Stimulated activated naive CD4-positive, alpha-beta T cell treated with Interleukin-2 at 50 U/mL for 16 hours (primary cell): ENCODE data around the gene TCF7L2.

ENCODE experiments used
- DNase-seq: peaks from one replicate; lab custom pipeline; 2025; lab: John Stamatoyannopoulos, UW

The TCF7L2 gene

DNA sequence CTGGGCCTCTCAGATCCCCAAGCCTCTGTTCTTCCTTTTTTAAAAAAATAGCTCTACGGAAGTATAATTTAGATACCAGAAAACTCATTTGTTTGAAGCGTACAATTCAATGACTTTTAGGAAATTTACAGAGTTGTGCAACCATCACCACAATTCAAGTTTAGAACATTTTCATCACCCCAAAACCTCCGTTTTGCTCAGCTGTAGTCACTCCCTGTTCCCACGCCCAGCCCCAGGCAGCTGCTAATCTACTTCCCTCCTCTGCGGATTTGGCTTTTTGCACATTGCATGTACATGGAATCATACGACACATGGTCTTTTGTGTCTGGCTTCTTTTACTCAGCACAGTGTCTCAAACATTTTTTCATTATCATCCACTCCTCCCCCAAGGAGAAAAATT lies 229.2 kb downstream of the TCF7L2 start:
- DNase-seq, result no peak

DNA sequence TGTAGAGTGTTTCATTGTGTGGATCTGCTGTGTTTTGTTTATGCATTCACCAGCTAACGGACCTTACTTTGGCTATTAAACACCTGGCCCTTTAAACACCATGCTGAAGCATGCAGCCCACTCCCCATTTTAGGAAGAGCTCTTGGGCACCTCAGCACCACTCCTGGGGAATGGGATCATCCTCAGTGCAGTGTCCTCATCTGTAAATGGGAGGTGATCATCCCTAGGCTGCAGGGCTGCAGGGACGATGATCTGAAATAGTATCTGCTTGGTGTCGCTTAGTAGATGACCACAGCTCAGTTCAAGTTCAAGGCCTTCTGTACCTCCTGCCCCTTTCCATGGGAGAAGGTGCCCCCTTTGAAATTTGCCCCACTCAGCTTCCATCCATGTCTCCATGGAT lies 229.9 kb downstream of the TCF7L2 start:
- DNase-seq, result no peak

DNA sequence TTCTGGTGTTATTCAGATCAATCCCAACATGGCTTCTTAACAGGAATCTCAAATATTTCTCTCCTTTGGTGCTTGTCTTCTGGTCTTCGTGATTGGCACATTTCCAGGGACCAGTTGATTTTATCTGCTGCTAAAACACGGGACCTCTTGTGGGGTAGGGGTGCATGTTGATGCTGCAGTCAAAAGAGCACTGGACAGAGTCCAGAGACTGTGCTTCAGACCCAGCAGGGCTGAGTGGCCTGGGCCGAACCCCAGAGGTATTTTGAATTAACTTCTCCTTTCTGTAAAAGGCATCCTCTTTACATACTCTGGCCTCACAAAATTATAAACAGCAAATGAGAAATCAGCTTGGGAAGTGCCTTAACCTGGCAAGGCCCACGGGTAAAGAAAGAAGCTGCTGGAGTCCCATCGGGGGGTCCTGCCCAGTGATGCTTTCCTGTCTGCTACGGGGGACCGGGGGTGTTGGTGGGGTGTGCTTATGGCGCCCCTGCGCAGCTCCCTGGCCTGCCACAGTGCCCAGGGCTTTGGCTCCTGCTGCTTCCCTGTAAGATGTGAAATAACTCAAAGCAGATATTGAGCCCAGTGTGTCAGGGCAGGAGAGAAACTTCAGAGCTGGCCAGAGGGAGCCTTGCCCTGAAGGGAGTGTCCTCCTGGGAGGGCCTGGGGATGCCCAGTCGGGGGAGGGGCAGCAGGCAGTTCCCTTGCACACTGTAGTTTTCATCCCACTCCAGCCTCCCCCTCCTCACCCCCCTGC lies 230.5 kb downstream of the TCF7L2 start:
- no peak for DNase-seq

DNA sequence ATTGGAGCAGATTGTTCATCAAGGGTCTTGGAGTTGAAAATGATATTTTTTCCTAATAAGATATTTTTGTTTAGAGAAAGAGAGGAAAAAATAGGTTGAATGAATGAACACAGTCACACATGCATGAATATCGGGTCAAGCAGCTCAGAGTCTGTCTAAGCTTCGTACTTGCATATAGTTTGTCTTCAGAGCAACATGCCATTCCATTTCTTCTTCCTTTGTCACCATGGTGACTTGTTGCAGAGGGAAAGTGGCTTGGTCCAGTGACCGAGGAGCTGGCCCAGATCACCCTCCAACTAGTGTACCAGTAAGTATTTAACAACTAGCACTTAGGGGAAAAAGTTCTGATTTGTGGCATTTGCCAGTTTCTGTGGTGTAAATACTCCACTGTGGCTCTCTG lies 232.1 kb downstream of the TCF7L2 start:
- no peak for DNase-seq

DNA sequence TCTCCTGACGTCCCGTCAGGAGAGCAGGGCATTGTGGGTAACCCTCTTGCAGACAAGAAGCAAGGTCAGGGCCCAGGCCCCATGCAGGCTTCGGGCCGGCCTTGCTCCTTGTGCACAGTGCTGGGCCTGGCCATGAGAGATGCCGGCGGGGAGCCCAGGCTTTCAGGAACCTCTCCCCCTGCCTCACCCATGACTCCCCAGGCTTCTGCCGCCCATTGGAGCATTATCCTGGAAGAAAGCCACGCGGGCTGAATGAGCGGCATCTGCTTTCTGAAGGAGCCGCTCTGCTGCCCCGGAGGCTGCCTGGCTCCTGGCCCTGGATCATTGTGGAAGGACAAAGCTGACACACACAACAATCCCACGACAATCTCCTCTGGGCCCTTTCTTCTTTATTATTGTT lies 233.5 kb downstream of the TCF7L2 start:
- DNase-seq, result no peak

DNA sequence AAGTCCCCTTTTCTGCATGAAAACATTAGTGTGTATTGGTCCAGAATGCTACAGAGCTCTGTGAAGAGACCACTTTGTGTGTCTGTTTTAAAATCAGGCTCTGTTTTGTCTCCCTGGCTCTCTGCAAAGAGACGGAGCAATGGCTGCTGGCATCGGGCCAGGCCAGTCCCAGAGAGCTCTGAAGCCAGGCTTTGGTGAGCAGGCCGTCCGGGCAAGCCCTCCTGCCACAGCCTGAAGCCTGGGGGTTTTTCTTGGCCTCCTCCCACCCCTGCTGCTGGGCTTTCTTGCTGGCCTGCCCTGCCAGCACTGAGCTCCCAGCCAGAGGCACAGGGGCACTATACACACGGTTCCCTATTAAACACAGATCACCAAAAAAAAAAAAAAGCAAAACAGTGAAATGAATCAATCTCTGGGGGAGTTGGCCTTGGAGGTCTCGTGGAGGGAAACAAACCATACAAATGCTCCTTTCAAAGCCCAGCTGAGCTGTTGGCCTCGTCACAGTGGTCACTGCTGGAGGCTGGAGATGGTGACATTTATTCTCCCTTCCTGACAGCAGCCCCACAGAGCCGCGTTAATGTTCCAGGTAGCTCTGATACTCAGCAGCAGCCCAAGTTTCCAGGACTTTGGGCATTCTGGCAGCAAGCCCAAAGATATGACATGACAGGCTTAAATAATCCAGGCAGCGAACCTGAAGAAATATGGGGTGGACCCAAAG lies 237.2 kb downstream of the TCF7L2 start:
- DNase-seq, result no peak

DNA sequence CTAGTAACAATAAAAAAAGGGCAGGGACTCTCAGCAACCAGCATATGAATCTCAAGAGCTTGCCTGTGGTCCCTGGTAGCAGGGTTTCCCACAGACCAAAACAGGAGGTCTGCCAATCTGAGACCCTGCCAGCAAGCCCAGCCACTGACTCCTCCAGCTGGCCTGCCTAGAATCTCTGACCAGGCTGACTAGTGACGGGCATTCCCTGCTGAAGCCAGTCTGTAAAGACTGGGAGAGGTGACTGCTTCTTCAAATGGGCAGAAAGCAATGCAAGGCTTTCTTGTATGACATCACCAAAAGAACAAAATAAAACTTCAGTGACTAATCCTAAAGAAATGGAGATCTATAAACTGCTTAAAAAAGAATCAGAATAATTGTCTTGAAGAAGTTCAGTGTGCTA lies 249.4 kb downstream of the TCF7L2 start:
- no peak for DNase-seq

DNA sequence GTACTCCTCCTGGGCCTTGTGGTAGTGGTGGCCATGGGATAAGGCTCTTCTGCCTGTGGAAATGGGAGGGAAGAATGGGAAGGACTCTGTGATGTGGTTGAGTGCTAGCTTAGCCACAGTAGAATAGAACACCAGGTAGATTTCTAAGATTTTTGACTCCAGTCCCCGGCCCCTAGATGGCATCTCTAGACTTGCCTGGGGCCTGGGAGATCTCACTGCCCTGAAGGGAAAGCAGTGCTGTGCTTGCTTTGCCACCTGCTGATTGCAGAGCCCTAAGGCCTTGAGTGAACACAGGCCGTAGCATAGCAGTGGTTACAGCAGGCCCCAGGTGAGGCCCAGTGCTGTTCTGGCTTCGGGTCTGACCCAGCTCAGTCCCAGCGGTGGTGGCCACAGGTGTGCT lies 252.0 kb downstream of the TCF7L2 start:
- DNase-seq, result no peak

DNA sequence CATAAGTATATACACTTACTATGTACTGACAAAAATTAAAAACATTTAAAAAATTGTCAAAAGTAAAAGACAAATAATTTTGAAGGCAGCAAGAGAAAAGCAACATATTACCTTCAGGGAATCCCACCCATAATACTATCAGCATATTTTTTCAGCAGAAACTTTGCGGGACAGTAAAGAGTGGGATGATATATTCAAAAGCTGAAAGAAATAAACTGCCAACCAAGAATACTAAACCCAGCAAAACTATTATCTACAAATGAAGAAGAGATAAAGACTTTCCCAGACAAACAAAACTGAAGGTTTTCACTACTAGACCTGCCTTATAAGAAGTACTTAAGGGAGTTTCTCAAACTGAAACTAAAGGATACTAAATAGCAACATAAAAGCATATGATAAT lies 257.9 kb downstream of the TCF7L2 start:
- no peak for DNase-seq

DNA sequence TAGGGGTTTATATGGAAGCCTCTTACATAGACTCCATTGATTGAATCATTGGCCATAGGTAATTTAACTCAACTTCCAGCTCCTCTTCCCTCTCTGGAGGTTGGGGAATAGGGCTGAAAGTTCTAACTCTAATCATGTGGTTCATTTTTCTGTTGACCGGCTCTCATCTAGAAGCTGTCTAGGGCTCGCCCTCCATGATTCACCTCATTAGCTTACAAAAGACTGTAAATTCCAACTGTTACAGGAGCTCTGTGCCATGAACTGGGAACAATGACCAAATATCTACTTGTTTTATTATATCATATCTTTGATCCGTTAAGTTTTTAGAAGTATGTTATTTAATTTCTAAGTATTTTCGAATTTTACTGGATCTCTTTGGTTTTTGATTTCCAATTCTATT lies 263.0 kb downstream of the TCF7L2 start:
- no peak for DNase-seq

DNA sequence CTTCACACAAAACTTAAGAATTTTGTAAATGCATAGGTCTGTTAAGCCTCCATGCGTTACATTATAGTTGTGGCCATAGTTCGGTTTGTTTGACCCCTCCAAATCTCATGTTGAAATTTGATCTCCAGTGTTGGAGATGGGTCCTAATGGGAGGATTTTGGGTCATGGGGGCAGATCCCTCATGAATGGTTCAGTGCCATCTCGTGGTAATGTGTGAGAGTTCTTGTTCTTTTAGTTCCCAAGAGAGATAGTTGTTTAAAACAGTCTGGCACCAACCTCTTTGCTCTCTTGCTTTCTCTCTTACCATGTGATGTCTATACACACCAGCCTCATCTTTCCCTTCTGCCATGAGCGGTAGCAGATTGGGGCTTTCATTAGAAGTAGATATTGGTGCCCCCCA lies 264.3 kb downstream of the TCF7L2 start:
- no peak for DNase-seq

DNA sequence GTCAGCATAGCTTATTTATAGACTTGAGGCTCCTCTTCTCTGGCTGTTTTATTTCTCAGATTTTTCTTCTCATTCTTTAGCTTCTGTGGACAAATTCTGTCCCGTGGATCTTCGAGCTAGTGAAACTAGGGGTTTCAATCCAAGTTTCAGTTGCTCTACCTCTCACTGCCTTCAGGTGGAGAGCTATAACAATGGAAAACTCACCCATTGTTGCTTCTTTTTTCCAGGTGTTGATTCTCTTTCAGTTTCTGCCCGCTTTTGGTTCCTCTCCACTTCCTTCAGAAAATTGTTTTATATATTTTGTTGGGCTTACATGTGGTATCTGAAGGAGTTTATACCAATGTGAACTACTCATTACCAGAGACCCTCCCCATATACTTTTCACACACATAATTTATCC lies 266.1 kb downstream of the TCF7L2 start:
- DNase-seq, result no peak
